Osteoblast (primary cell): ENCODE measurements around the gene IQCK. TPM values are rescaled to one million over a fixed set of nuclear protein-coding genes. Genes with fewer than 3 reads are reported as not detected.

ENCODE experiments used
- DNase-seq: peaks from one replicate; pipeline ENCODE4 v3.0.0; 2011; ENCODE audit warnings: low spot score, mixed read lengths; ENCODE audit not compliant: insufficient read length; ENCODE audit errors: missing footprints
- H2AFZ ChIP-seq: 2 replicates; pipeline ENCODE4 v1.6.0; 2011; ENCODE audit warnings: mild to moderate bottlenecking, low read length
- H3K27ac ChIP-seq: 2 replicates; pipeline ENCODE4 v1.5.1; 2011; ENCODE audit warnings: mild to moderate bottlenecking, low read depth, low read length, moderate library complexity
- H3K27me3 ChIP-seq: 2 replicates; pipeline ENCODE4 v1.6.0; 2012; ENCODE audit warnings: mild to moderate bottlenecking, control low read depth, inconsistent platforms, low read length, moderate library complexity; ENCODE audit not compliant: insufficient read depth
- H3K36me3 ChIP-seq: 2 replicates; pipeline ENCODE4 v1.5.1; 2011; ENCODE audit warnings: mild to moderate bottlenecking, low read length, control low read depth, moderate library complexity; ENCODE audit not compliant: insufficient read depth
- H3K4me1 ChIP-seq: 2 replicates; pipeline ENCODE4 v1.5.1; 2011; ENCODE audit warnings: mild to moderate bottlenecking, low read length, control low read depth, moderate library complexity; ENCODE audit not compliant: insufficient read depth
- H3K4me2 ChIP-seq: 2 replicates; pipeline ENCODE4 v1.6.0; 2011; ENCODE audit warnings: mild to moderate bottlenecking, low read length; ENCODE audit not compliant: insufficient read depth
- H3K4me3 ChIP-seq: fragments of 200-600 bp; sonication (generic); 3 replicates; pipeline ENCODE4 v1.5.1; 2012; ENCODE audit warnings: mild to moderate bottlenecking, low read length, inconsistent platforms; ENCODE audit not compliant: insufficient read depth
- H3K79me2 ChIP-seq: 2 replicates; pipeline ENCODE4 v1.6.0; 2012; ENCODE audit warnings: mild to moderate bottlenecking, low read length, control low read depth, inconsistent platforms; ENCODE audit not compliant: insufficient read depth
- H3K9me3 ChIP-seq: 2 replicates; pipeline ENCODE4 v1.5.1; 2011; ENCODE audit warnings: low read depth, low read length, control low read depth
- H4K20me1 ChIP-seq: 2 replicates; pipeline ENCODE4 v1.6.0; 2012; ENCODE audit warnings: mild to moderate bottlenecking, low read length, control low read depth; ENCODE audit not compliant: insufficient read depth
- total RNA-seq: library from RNA; depleted of rRNA; stranded (reverse); fragments of >200 nt; gene quantifications from 2 replicates; pipeline ENCODE4 v1.2.3, GENCODE V29; 2012
- TF ChIP-seq, protein P1 (sequence below): IDR thresholded peaks from 2 replicates; pipeline ENCODE4 v1.5.1; 2011; ENCODE audit warnings: mild to moderate bottlenecking, low read depth, low read length, moderate library complexity; ENCODE audit errors: extremely low read depth

The IQCK gene
- total RNA-seq, 1 donor: 8.7 TPM

DNA sequence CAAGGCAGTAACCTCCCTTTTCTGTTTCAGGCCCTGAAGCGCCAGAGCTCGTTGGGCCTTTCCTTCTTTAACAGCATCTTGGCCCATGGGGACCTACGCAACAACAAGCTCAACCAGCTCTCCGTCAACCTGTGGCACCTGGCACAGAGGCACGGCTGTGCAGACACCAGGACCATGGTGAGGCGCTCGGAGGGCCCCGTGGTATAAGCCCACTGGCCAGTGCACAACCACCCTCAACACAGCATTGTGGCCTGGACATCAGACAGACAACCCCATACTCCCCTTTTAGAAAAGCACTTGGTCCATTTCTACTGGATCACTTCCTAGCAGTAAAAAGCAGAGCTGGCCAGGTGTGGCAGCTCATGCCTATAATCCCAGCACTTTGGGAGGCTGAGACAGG, 18.6 kb upstream of the IQCK start:
- Histone ChIP-seq H2AFZ (no peak overlapping the region), H4K20me1 (peaks cover 5% of the 10 kb centered on the region), H3K4me1 (peaks cover 33% of the 10 kb centered on the region), H3K9me3 (no peaks in the 10 kb centered on the region), H3K4me2 (no peak overlapping the region), H3K4me3 (no peak overlapping the region), H3K79me2 (peaks cover 2% of the 10 kb centered on the region), H3K27ac (peak overlapping the region; percentile 64), H3K36me3 (peaks cover 23% of the 10 kb centered on the region), H3K27me3 (no peaks in the 10 kb centered on the region)
- DNase-seq: no peak
- TF ChIP-seq, protein P1, sequence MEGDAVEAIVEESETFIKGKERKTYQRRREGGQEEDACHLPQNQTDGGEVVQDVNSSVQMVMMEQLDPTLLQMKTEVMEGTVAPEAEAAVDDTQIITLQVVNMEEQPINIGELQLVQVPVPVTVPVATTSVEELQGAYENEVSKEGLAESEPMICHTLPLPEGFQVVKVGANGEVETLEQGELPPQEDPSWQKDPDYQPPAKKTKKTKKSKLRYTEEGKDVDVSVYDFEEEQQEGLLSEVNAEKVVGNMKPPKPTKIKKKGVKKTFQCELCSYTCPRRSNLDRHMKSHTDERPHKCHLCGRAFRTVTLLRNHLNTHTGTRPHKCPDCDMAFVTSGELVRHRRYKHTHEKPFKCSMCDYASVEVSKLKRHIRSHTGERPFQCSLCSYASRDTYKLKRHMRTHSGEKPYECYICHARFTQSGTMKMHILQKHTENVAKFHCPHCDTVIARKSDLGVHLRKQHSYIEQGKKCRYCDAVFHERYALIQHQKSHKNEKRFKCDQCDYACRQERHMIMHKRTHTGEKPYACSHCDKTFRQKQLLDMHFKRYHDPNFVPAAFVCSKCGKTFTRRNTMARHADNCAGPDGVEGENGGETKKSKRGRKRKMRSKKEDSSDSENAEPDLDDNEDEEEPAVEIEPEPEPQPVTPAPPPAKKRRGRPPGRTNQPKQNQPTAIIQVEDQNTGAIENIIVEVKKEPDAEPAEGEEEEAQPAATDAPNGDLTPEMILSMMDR: no peak

- no peak overlapping the region for H3K4me3 ChIP-seq
- H3K36me3 ChIP-seq: peaks cover 31% of the 10 kb centered on the region
- H3K27ac ChIP-seq: peak overlapping the region; percentile 51
- H3K4me1 ChIP-seq: peaks cover 40% of the 10 kb centered on the region
- H2AFZ ChIP-seq: no peak overlapping the region
- peak overlapping the region; percentile 20 for H3K4me2 ChIP-seq
- H4K20me1 ChIP-seq: peaks cover 5% of the 10 kb centered on the region
- TF ChIP-seq, protein P1: no peak
- no peaks in the 10 kb centered on the region for H3K27me3 ChIP-seq
- peaks cover 2% of the 10 kb centered on the region for H3K79me2 ChIP-seq
- no peaks in the 10 kb centered on the region for H3K9me3 ChIP-seq
- peak; percentile 91 for DNase-seq
Measured at GRCh38 chr16:19700319-19700781, 17.7 kb upstream of the IQCK start.

GRCh38 chr16:19701091-19701490, 17.0 kb upstream of the IQCK start:
- Histone ChIP-seq H3K4me1 (peaks cover 38% of the 10 kb centered on the region), H3K27me3 (no peaks in the 10 kb centered on the region), H3K4me3 (no peak overlapping the region), H4K20me1 (peaks cover 5% of the 10 kb centered on the region), H3K27ac (peak overlapping the region; percentile 51), H2AFZ (no peak overlapping the region), H3K36me3 (peaks cover 38% of the 10 kb centered on the region), H3K79me2 (peaks cover 2% of the 10 kb centered on the region), H3K9me3 (no peaks in the 10 kb centered on the region), H3K4me2 (no peak overlapping the region)
- DNase-seq: peak; percentile 88
- TF ChIP-seq, protein P1: no peak

DNA sequence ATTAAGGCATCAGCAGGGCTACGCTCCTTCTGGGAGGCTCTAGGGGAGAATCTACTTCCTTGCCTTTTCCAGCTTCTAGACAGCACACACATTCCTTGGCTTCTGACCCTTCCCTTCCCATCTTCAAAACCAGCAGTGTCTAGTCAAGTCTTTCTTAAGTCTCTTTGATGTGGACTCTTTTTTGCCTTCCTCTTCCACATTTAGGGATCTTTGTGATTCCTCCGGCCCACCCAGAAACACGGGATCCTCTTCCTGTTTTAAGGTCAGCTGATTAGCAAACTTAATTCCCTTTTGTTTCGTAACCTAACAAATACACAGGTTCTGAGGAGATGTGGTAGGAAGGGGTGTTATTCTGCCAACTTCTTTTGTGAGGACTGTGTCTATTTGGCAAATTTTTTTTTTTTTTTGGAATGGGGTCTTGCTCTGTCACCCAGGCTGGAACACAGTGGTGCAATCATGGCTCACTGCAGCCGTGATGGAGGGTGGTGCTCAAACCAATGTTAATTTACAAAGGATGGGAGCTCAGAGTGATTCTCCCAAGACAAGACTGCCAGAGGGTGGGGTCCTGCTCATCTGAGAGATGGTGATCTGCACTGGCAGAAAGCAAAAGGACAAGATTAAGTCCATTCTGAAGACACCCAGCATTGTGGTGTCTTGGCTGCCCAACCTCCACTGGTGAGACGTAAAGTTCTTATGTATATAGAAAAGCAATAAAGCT, 14.7 kb upstream of the IQCK start:
- Histone ChIP-seq H3K36me3 (peaks cover 54% of the 10 kb centered on the region), H3K4me3 (no peak overlapping the region)

More for the DNA sequence above, 14.7 kb upstream of the IQCK start:
- TF ChIP-seq, protein P1: no peak
- peaks cover 5% of the 10 kb centered on the region for H4K20me1 ChIP-seq
- H3K9me3 ChIP-seq: no peaks in the 10 kb centered on the region
- no peak overlapping the region for H2AFZ ChIP-seq
- no peak for DNase-seq
- H3K4me1 ChIP-seq: peaks cover 31% of the 10 kb centered on the region
- H3K79me2 ChIP-seq: peaks cover 3% of the 10 kb centered on the region
- H3K27me3 ChIP-seq: no peaks in the 10 kb centered on the region
- no peak overlapping the region for H3K4me2 ChIP-seq
- H3K27ac ChIP-seq: no peak overlapping the region
